GM12873 (cell line): ENCODE measurements around the gene KLRF1.

ENCODE experiments used
- CTCF ChIP-seq: IDR thresholded peaks from 2 replicates; pipeline ENCODE4 v1.5.1; 2012; ENCODE audit warnings: low read depth, mild to moderate bottlenecking, moderate library complexity, low read length, control low read depth; ENCODE audit not compliant: insufficient read depth; ENCODE audit errors: missing control alignments

Gene KLRF1, protein sequence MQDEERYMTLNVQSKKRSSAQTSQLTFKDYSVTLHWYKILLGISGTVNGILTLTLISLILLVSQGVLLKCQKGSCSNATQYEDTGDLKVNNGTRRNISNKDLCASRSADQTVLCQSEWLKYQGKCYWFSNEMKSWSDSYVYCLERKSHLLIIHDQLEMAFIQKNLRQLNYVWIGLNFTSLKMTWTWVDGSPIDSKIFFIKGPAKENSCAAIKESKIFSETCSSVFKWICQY

DNA sequence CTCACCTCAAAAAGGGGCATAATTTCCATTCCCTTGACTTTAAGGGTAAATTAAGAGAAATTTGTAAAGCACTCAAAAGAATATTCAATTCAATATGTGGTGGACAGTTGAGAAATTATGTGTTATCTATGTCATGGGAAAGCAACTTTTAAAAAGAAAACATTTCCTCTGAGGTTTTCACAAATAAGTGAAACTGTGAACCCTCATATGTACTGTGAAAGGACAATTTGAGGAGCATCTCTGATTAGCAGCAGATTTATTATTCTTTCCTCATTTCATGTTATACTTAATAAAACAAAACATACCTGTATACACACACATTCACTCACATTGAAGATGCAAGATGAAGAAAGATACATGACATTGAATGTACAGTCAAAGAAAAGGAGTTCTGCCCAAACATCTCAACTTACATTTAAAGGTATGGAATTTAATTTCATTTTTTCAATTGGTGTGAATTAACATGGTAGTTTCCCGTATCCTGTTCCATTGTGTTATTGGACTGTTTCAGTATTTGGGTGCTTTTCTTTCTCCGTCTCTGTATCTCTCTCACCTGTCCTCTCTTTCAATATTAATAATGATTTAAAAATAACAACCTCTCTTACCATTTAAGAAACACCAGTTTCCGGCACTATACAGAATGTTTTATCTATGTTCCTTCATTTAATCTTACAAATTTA lies at the start of gene KLRF1:
Gene KLRF1 (plus strand): TSS at position 273 of the 680 bp plus-strand sequence. CDS start 64 bp downstream, at position 337.
- no peak for TF ChIP-seq CTCF

DNA sequence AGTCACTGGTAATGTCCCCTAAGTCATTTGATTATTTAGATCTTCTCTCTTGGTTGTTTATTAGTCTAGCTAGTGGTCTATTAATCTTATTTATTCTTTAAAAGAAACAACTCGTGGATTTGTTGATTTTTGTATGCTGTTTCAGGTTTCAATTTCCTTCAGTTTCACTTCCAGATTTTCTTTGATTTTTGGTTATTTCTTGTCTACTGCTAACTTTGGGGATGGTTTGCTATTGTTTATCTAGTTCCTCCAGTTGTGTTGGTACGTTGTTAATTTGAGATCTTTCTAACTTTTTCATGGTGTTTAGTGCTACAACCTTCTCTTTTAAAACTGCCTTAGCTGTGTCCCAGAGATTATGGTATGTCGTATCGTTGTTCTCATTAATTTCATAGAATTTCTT lies 48.1 kb upstream of the KLRF1 start:
- no peak for TF ChIP-seq CTCF

DNA sequence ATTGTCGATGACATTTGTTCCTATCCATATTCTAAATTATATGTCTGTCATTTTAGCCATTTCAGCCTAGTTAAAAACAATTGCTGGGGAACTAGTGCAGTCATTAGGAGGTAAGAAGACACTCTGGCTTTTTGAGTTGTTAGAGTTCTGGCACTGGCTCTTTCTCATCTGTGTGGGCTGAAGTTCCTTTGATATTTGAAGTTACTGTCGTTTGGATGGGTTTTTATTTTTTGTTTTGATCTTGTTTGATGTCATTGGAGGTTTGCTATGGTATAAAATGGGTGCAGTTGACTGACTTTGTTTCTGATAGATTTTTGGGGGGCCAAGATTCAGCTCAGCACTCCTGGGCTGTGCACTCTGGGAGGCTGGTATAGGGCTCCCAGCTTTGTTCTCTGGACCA lies 45.9 kb upstream of the KLRF1 start:
- no peak for TF ChIP-seq CTCF

GRCh38 chr12:9782547-9783382 lies 44.5 kb upstream of the KLRF1 start:
- TF ChIP-seq CTCF = no peak

DNA sequence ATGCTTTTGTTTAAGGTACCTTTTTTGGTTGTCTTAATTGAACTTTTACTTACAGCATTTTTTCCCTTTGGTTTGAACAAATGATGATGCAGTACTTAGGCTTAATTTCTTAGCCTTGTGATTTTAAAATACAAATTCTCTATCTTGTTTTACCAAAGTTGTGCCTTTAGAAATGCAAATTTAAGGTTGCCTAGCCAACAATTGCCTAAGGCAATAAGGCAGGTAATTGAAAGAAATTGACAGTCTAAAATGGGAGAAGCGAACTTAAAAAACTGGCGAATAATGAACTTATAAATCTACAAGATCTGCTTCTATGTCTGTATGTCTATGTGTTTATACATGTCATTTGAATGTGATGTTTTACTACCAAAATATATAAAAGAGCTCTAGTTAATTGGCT lies 43.0 kb upstream of the KLRF1 start:
- no peak for TF ChIP-seq CTCF

DNA sequence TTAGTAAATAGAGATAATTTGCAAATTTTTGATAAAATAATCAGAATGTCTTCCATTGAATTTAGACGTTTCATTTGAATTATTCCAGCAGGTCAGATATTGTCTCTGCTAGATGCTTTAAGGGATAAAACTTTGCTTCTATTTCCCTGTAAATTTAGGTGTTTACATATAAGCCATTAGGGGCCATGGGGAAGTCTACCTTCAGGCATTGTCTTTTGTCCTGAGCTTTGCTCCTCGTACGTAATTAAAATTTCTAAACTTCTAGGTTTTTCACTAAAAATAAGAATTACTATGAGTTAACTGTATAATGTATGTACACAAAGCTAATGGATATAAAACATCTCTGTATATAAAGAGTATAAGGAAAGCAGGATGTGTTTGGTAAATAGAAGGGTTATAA lies 42.5 kb upstream of the KLRF1 start:
- no peak for TF ChIP-seq CTCF
